IMR-90 (cell line): ENCODE results near the gene FBLN7.

Experiments
- BHLHE40 ChIP-seq: fragments of 150-350 bp; IDR thresholded peaks from 2 replicates; pipeline ENCODE4 v1.6.1; 2016; ENCODE audit warnings: mild to moderate bottlenecking, low read depth, low read length
- CEBPB ChIP-seq: IDR thresholded peaks from 2 replicates; pipeline ENCODE4 v1.6.1; 2012; ENCODE audit warnings: low read depth, low read length, improper control_type of control experiment
- CHD1 ChIP-seq: IDR thresholded peaks from 2 replicates; pipeline ENCODE4 v1.6.1; 2012; ENCODE audit warnings: low read depth, low read length, improper control_type of control experiment
- MAFK ChIP-seq: IDR thresholded peaks from 2 replicates; pipeline ENCODE4 v1.6.1; 2012; ENCODE audit warnings: low read depth, low read length, improper control_type of control experiment
- MAZ ChIP-seq: IDR thresholded peaks from 2 replicates; pipeline ENCODE4 v1.6.1; 2012; ENCODE audit warnings: low read depth, mild to moderate bottlenecking, low read length, improper control_type of control experiment, moderate library complexity, borderline replicate concordance
- MXI1 ChIP-seq: IDR thresholded peaks from 2 replicates; pipeline ENCODE4 v1.6.1; 2012; ENCODE audit warnings: low read depth, mild to moderate bottlenecking, low read length, moderate library complexity, borderline replicate concordance
- POLR2A ChIP-seq: IDR thresholded peaks from 2 replicates; pipeline ENCODE4 v1.6.1; 2012; ENCODE audit warnings: mild to moderate bottlenecking, low read depth, low read length
- RCOR1 ChIP-seq: IDR thresholded peaks from 2 replicates; pipeline ENCODE4 v1.6.1; 2012; ENCODE audit warnings: mild to moderate bottlenecking, low read length, improper control_type of control experiment; ENCODE audit not compliant: insufficient replicate concordance
- SMC3 ChIP-seq: fragments of 150-350 bp; IDR thresholded peaks from 2 replicates; pipeline ENCODE4 v1.6.1; 2016; ENCODE audit warnings: low read depth, mild to moderate bottlenecking, antibody characterized with exemption, low read length, moderate library complexity
- TF ChIP-seq, protein P1 (sequence below): conservative IDR thresholded peaks from 2 replicates; pipeline ENCODE4 v1.5.1; 2012; ENCODE audit warnings: mild to moderate bottlenecking, low read depth, low read length, improper control_type of control experiment
- TF ChIP-seq, protein P2 (sequence below): fragments of 150-350 bp; IDR thresholded peaks from 2 replicates; pipeline ENCODE4 v1.6.1; 2017; ENCODE audit warnings: mild to moderate bottlenecking, antibody characterized with exemption, low read length, low read depth

DNA sequence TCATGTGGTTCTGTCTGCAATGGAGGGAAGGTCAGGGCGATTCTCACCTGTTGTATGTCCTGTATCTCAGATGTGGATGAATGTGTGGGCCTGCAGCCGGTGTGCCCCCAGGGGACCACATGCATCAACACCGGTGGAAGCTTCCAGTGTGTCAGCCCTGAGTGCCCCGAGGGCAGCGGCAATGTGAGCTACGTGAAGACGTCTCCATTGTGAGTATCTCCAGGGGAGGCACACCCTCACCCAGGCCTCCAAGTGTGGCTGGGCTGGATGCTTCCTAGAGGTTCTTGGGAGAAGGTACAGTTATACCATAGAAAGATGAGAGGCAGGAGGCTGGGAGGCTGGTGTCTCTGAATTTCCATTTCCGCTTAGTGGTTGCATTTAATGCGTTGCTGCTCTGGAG, 46.9 kb downstream of the FBLN7 start:
- TF ChIP-seq, protein P1, sequence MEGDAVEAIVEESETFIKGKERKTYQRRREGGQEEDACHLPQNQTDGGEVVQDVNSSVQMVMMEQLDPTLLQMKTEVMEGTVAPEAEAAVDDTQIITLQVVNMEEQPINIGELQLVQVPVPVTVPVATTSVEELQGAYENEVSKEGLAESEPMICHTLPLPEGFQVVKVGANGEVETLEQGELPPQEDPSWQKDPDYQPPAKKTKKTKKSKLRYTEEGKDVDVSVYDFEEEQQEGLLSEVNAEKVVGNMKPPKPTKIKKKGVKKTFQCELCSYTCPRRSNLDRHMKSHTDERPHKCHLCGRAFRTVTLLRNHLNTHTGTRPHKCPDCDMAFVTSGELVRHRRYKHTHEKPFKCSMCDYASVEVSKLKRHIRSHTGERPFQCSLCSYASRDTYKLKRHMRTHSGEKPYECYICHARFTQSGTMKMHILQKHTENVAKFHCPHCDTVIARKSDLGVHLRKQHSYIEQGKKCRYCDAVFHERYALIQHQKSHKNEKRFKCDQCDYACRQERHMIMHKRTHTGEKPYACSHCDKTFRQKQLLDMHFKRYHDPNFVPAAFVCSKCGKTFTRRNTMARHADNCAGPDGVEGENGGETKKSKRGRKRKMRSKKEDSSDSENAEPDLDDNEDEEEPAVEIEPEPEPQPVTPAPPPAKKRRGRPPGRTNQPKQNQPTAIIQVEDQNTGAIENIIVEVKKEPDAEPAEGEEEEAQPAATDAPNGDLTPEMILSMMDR, result no peak
- TF ChIP-seq MAZ, result no peak
- no peak for TF ChIP-seq BHLHE40
- no peak for TF ChIP-seq POLR2A
- TF ChIP-seq MAFK, result no peak
- TF ChIP-seq CHD1, result no peak
- no peak for TF ChIP-seq CEBPB
- TF ChIP-seq MXI1, result no peak
- no peak for TF ChIP-seq RCOR1
- TF ChIP-seq, protein P2, sequence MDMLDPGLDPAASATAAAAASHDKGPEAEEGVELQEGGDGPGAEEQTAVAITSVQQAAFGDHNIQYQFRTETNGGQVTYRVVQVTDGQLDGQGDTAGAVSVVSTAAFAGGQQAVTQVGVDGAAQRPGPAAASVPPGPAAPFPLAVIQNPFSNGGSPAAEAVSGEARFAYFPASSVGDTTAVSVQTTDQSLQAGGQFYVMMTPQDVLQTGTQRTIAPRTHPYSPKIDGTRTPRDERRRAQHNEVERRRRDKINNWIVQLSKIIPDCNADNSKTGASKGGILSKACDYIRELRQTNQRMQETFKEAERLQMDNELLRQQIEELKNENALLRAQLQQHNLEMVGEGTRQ, result no peak
- no peak for TF ChIP-seq SMC3
